GM23338 (cell line): ENCODE data around the gene MPPED1. TPM values are rescaled to one million over a fixed set of nuclear protein-coding genes. Genes with fewer than 3 reads are reported as not detected.

Experiments used
- ATAC-seq: fragments of 200-7000 bp; cut with Tn5 transposase; 3 replicates; pipeline ENCODE4 v1.9.1; 2020
- DNase-seq: peaks from one replicate; pipeline ENCODE4 v3.0.0-alpha.2; 2015; ENCODE audit warnings: low spot score
- H2AFZ ChIP-seq: fragments of 200-600 bp; sonication (generic); 2 replicates; pipeline ENCODE4 v1.8.0; 2016; ENCODE audit warnings: antibody characterized with exemption, mild to moderate bottlenecking, moderate library complexity
- H3F3A ChIP-seq: fragments of 200-600 bp; sonication (generic); replicated peaks from 2 replicates; pipeline ENCODE4 v1.8.0; 2017; ENCODE audit warnings: antibody characterized with exemption, mixed run types, low read depth
- H3K27ac ChIP-seq: fragments of 200-600 bp; sonication (generic); 2 replicates; pipeline ENCODE4 v1.6.1; 2016; ENCODE audit warnings: low read depth
- H3K27me3 ChIP-seq: fragments of 200-600 bp; sonication (generic); 2 replicates; pipeline ENCODE4 v1.8.0; 2016; ENCODE audit warnings: mild to moderate bottlenecking, mixed run types, moderate library complexity; ENCODE audit not compliant: insufficient read depth
- H3K36me3 ChIP-seq: fragments of 200-600 bp; sonication (generic); 2 replicates; pipeline ENCODE4 v1.8.0; 2016; ENCODE audit warnings: mild to moderate bottlenecking; ENCODE audit not compliant: insufficient read depth
- H3K4me1 ChIP-seq: fragments of 200-600 bp; sonication (generic); 2 replicates; pipeline ENCODE4 v1.8.0; 2016; ENCODE audit warnings: mild to moderate bottlenecking, moderate library complexity; ENCODE audit not compliant: insufficient read depth
- H3K4me2 ChIP-seq: fragments of 200-600 bp; sonication (generic); 2 replicates; pipeline ENCODE4 v1.7.1; 2017; ENCODE audit warnings: mixed run types
- H3K4me3 ChIP-seq: fragments of 200-600 bp; sonication (generic); 2 replicates; pipeline ENCODE4 v1.6.1; 2016; ENCODE audit warnings: mixed run types
- H3K79me2 ChIP-seq: fragments of 200-600 bp; sonication (generic); replicated peaks from 2 replicates; pipeline ENCODE4 v1.8.0; 2017; ENCODE audit warnings: mild to moderate bottlenecking; ENCODE audit not compliant: insufficient read depth
- H3K9me2 ChIP-seq: fragments of 200-600 bp; sonication (generic); 2 replicates; pipeline ENCODE4 v1.8.0; 2017; ENCODE audit not compliant: insufficient read depth
- H4K20me1 ChIP-seq: fragments of 200-600 bp; sonication (generic); replicated peaks from 2 replicates; pipeline ENCODE4 v1.8.0; 2017; ENCODE audit warnings: mild to moderate bottlenecking; ENCODE audit not compliant: insufficient read depth
- H3K27ac Mint-ChIP-seq: 2 replicates; pipeline ENCODE4 v1.8.0; 2020; ENCODE audit warnings: inconsistent platforms, mild to moderate bottlenecking, moderate library complexity, mixed read lengths
- H3K27me3 Mint-ChIP-seq: 3 replicates; pipeline ENCODE4 v1.8.0; 2022; ENCODE audit warnings: low read depth, mild to moderate bottlenecking, moderate library complexity, mixed read lengths, inconsistent platforms; ENCODE audit not compliant: insufficient read depth, poor library complexity
- H3K36me3 Mint-ChIP-seq: 3 replicates; pipeline ENCODE4 v1.8.0; 2021; ENCODE audit warnings: low read depth, mild to moderate bottlenecking, inconsistent platforms, moderate library complexity, mixed read lengths
- H3K4me1 Mint-ChIP-seq: 3 replicates; pipeline ENCODE4 v1.8.0; 2020; ENCODE audit warnings: mild to moderate bottlenecking, inconsistent platforms, mixed read lengths
- H3K4me3 Mint-ChIP-seq: 3 replicates; pipeline ENCODE4 v1.8.0; 2021; ENCODE audit warnings: moderate library complexity, mild to moderate bottlenecking, inconsistent platforms, mixed read lengths
- H3K9me3 Mint-ChIP-seq: 3 replicates; pipeline ENCODE4 v1.8.0; 2020; ENCODE audit warnings: moderate library complexity, mild to moderate bottlenecking, inconsistent platforms, mixed read lengths
- CREB1 ChIP-seq: fragments of 250-450 bp; sonication (Bioruptor Pico); IDR thresholded peaks from 2 replicates; pipeline ENCODE4 v1.5.0; 2020; ENCODE audit warnings: low read depth, mild to moderate bottlenecking, moderate library complexity
- EZH2 ChIP-seq: fragments of 200-600 bp; sonication (generic); IDR thresholded peaks from one replicate; pipeline ENCODE4 v1.8.0; 2017; ENCODE audit warnings: antibody characterized with exemption, mild to moderate bottlenecking, low read depth; ENCODE audit not compliant: unreplicated experiment
- EZH2phosphoT487 ChIP-seq: fragments of 200-600 bp; sonication (generic); IDR thresholded peaks from one replicate; pipeline ENCODE4 v1.8.1; 2018; ENCODE audit warnings: antibody characterized with exemption; ENCODE audit not compliant: unreplicated experiment
- JUNB ChIP-seq: IDR thresholded peaks from one replicate; pipeline ENCODE4 v1.6.1; 2016; ENCODE audit warnings: antibody characterized with exemption; ENCODE audit not compliant: unreplicated experiment
- NANOG ChIP-seq: IDR thresholded peaks from 2 replicates; pipeline ENCODE4 v1.6.1; 2016; ENCODE audit warnings: antibody characterized with exemption, borderline replicate concordance
- POLR2AphosphoS5 ChIP-seq: IDR thresholded peaks from 2 replicates; pipeline ENCODE4 v1.6.1; 2016; ENCODE audit warnings: antibody characterized with exemption, low read depth
- STAT1 ChIP-seq: IDR thresholded peaks from one replicate; pipeline ENCODE4 v1.6.1; 2016; ENCODE audit warnings: antibody characterized with exemption; ENCODE audit not compliant: unreplicated experiment
- ZNF114 ChIP-seq: fragments of 250-450 bp; sonication (Bioruptor Pico); IDR thresholded peaks from 2 replicates; pipeline ENCODE4 v1.5.0; 2020; ENCODE audit warnings: mild to moderate bottlenecking, moderate library complexity
- ZNF331 ChIP-seq: fragments of 250-450 bp; sonication (Bioruptor Pico); IDR thresholded peaks from 2 replicates; pipeline ENCODE4 v1.5.0; 2020; ENCODE audit warnings: low read depth, mild to moderate bottlenecking, moderate library complexity
- ZNF462 ChIP-seq: fragments of 250-450 bp; sonication (Bioruptor Pico); IDR thresholded peaks from 2 replicates; pipeline ENCODE4 v1.5.0; 2020; ENCODE audit warnings: mild to moderate bottlenecking, moderate library complexity
- polyA plus RNA-seq: library from polyadenylated mRNA; unstranded; fragments of >200 nt; fragmentation: Nextera tagmentation; extraction: Ambion mirVana; gene quantifications from 2 replicates; pipeline ENCODE4 v1.2.1, GENCODE V29; 2016
- total RNA-seq: library from RNA; depleted of rRNA; stranded (reverse); fragments of >200 nt; shearing (Covaris generic); gene quantifications from 2 replicates; pipeline ENCODE4 v1.2.3, GENCODE V29; 2014
- TF ChIP-seq, protein P1 (sequence below): IDR thresholded peaks from one replicate; pipeline ENCODE4 v1.6.1; 2018; ENCODE audit warnings: antibody characterized with exemption; ENCODE audit not compliant: unreplicated experiment
- TF ChIP-seq, protein P2 (sequence below): IDR thresholded peaks from 2 replicates; pipeline ENCODE4 v1.6.1; 2016; ENCODE audit warnings: antibody characterized with exemption
- TF ChIP-seq, protein P3 (sequence below), 2 experiments: fragments of 200-600 bp in 1 of 2; sonication (generic) in 1 of 2; conservative IDR thresholded peaks; 2 replicates each; pipeline versions ENCODE4 v1.5.1 to v1.6.1; 2016 to 2017; ENCODE audit warnings: antibody characterized with exemption in 2 of 2, low read depth in 2 of 2, mild to moderate bottlenecking in 2 of 2, moderate library complexity in 1 of 2

The MPPED1 gene
- total and polyA plus RNA-seq, 2 experiments from 2014 or later = 0.56 TPM; not detected in 1

DNA sequence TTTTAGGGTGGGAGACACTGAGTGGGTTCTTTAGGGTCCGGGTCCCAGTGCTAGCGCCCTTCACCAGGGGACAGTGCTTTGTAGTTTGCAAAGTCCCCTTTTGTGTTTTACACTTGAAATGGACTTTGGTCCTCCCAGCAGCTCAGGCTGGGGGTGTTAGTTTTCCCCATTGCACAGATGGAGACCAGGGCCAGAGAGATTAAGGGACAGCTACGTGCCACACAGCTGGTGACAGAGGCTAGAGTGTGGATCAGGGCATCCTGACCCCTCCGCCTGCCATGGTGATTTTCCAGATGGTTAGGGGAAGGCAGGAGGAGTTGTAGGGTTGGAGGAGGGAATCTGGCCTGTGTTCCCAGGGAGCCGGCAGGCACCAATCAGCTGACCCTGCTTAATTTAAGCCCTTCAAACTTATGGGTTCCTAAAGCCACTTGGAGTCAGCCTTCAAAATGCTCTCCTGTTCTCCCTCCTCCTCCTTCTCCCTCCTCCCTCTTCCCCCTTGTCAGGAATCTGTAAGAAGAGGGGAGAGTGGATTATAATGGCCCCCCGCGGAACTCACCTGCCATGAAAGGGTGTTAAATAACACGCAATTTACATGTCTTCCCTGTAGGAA is 22.5 kb upstream of the MPPED1 start:
- no peaks in the 10 kb centered on the region; the same call in 1 of the 2 replicates for H3K4me1 ChIP-seq
- no peaks in the 10 kb centered on the region for H4K20me1 ChIP-seq
- Mint-ChIP-seq H3K36me3 (no peaks in the 10 kb centered on the region), H3K4me3 (no peak overlapping the region), H3K27ac (no peak overlapping the region), H3K9me3 (no peaks in the 10 kb centered on the region), H3K27me3 (peaks cover 11% of the 10 kb centered on the region), H3K4me1 (peaks cover 19% of the 10 kb centered on the region)
- TF ChIP-seq, protein P1, sequence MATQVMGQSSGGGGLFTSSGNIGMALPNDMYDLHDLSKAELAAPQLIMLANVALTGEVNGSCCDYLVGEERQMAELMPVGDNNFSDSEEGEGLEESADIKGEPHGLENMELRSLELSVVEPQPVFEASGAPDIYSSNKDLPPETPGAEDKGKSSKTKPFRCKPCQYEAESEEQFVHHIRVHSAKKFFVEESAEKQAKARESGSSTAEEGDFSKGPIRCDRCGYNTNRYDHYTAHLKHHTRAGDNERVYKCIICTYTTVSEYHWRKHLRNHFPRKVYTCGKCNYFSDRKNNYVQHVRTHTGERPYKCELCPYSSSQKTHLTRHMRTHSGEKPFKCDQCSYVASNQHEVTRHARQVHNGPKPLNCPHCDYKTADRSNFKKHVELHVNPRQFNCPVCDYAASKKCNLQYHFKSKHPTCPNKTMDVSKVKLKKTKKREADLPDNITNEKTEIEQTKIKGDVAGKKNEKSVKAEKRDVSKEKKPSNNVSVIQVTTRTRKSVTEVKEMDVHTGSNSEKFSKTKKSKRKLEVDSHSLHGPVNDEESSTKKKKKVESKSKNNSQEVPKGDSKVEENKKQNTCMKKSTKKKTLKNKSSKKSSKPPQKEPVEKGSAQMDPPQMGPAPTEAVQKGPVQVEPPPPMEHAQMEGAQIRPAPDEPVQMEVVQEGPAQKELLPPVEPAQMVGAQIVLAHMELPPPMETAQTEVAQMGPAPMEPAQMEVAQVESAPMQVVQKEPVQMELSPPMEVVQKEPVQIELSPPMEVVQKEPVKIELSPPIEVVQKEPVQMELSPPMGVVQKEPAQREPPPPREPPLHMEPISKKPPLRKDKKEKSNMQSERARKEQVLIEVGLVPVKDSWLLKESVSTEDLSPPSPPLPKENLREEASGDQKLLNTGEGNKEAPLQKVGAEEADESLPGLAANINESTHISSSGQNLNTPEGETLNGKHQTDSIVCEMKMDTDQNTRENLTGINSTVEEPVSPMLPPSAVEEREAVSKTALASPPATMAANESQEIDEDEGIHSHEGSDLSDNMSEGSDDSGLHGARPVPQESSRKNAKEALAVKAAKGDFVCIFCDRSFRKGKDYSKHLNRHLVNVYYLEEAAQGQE = no peak
- TF ChIP-seq JUNB = no peak
- no peak for TF ChIP-seq POLR2AphosphoS5
- no peak for TF ChIP-seq ZNF462 (CRISPR knock-in tag)
- no peak for TF ChIP-seq STAT1
- TF ChIP-seq, protein P2, sequence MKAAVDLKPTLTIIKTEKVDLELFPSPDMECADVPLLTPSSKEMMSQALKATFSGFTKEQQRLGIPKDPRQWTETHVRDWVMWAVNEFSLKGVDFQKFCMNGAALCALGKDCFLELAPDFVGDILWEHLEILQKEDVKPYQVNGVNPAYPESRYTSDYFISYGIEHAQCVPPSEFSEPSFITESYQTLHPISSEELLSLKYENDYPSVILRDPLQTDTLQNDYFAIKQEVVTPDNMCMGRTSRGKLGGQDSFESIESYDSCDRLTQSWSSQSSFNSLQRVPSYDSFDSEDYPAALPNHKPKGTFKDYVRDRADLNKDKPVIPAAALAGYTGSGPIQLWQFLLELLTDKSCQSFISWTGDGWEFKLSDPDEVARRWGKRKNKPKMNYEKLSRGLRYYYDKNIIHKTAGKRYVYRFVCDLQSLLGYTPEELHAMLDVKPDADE = no peak
- no peak for TF ChIP-seq CREB1 (CRISPR knock-in tag)
- no peak for TF ChIP-seq ZNF114 (CRISPR knock-in tag)
- TF ChIP-seq ZNF331 = no peak
- TF ChIP-seq, protein P3, sequence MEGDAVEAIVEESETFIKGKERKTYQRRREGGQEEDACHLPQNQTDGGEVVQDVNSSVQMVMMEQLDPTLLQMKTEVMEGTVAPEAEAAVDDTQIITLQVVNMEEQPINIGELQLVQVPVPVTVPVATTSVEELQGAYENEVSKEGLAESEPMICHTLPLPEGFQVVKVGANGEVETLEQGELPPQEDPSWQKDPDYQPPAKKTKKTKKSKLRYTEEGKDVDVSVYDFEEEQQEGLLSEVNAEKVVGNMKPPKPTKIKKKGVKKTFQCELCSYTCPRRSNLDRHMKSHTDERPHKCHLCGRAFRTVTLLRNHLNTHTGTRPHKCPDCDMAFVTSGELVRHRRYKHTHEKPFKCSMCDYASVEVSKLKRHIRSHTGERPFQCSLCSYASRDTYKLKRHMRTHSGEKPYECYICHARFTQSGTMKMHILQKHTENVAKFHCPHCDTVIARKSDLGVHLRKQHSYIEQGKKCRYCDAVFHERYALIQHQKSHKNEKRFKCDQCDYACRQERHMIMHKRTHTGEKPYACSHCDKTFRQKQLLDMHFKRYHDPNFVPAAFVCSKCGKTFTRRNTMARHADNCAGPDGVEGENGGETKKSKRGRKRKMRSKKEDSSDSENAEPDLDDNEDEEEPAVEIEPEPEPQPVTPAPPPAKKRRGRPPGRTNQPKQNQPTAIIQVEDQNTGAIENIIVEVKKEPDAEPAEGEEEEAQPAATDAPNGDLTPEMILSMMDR (conservative IDR thresholded peaks at IDR 0.05; ENCODE audit: low read depth in 2 of 2) = no peak
- no peak for TF ChIP-seq EZH2
- no peak for TF ChIP-seq NANOG
- TF ChIP-seq EZH2phosphoT487 = no peak
- H3K9me2 ChIP-seq = no peaks in the 10 kb centered on the region
- ATAC-seq (no peak), DNase-seq (no peak)
- no peaks in the 10 kb centered on the region for H3K79me2 ChIP-seq
- H3F3A ChIP-seq = no peaks in the 10 kb centered on the region
- no peak overlapping the region for H3K27ac ChIP-seq
- no peak overlapping the region for H3K4me2 ChIP-seq
- no peak overlapping the region for H3K4me3 ChIP-seq
- H3K27me3 ChIP-seq = no peaks in the 10 kb centered on the region
- no peaks in the 10 kb centered on the region for H3K36me3 ChIP-seq
- H2AFZ ChIP-seq = no peak overlapping the region
